Activated B cell treated with CpG ODN at 0.5 μM for 24 hours (primary cell): ENCODE measurements around the gene SERPINA9. TPM values are rescaled to one million over a fixed set of nuclear protein-coding genes. Genes with fewer than 3 reads are reported as not detected.

Source experiments
- ATAC-seq: fragments of 200-7000 bp; cut with Tn5 transposase; one replicate; pipeline ENCODE4 v1.10.0; 2021; ENCODE audit warnings: low read depth, mild to moderate bottlenecking, moderate library complexity
- CTCF ChIA-PET: fragments of 350-600 bp; sonication (Branson Sonifier 250); formaldehyde crosslinking; loops from one replicate; lab custom pipeline; 2021; ENCODE audit warnings: antibody characterized with exemption; lab: Charles Lee
- POLR2A ChIA-PET: fragments of 350-600 bp; sonication (Branson Sonifier 250); formaldehyde crosslinking; loops from one replicate; lab custom pipeline; 2021; ENCODE audit warnings: antibody characterized with exemption; lab: Charles Lee
- DNase-seq: peaks from one replicate; pipeline ENCODE4 v3.0.0; 2022
- H3K27ac Mint-ChIP-seq: one replicate; pipeline ENCODE4 v1.8.0; 2020; ENCODE audit warnings: mixed read lengths
- H3K27me3 Mint-ChIP-seq: one replicate; pipeline ENCODE4 v1.8.0; 2021; ENCODE audit warnings: mixed read lengths
- H3K36me3 Mint-ChIP-seq: one replicate; pipeline ENCODE4 v1.8.0; 2021; ENCODE audit warnings: low read depth, mixed read lengths
- H3K4me1 Mint-ChIP-seq: one replicate; pipeline ENCODE4 v1.8.0; 2021; ENCODE audit warnings: mixed read lengths
- H3K4me3 Mint-ChIP-seq: one replicate; pipeline ENCODE4 v1.8.0; 2020; ENCODE audit warnings: mild to moderate bottlenecking, mixed read lengths
- H3K9me3 Mint-ChIP-seq: one replicate; pipeline ENCODE4 v1.8.0; 2020; ENCODE audit warnings: mixed read lengths
- CTCF ChIP-seq: fragments of 200-600 bp; IDR thresholded peaks from one replicate; pipeline ENCODE4 v1.8.0; 2022; ENCODE audit warnings: antibody characterized with exemption, mild to moderate bottlenecking
- intact Hi-C: fragments of 100-400 bp; cut with micrococcal nuclease; formaldehyde crosslinking; loops from one replicate; pipeline ENCODE4 v1.15.1; 2024
- total RNA-seq: library from RNA; stranded (reverse); gene quantifications from 2 replicates; pipeline ENCODE4 v1.2.3, GENCODE V29; 2022

SERPINA9 gene
- total RNA-seq, 1 donor from 2014 or later = 0.40 TPM

DNA sequence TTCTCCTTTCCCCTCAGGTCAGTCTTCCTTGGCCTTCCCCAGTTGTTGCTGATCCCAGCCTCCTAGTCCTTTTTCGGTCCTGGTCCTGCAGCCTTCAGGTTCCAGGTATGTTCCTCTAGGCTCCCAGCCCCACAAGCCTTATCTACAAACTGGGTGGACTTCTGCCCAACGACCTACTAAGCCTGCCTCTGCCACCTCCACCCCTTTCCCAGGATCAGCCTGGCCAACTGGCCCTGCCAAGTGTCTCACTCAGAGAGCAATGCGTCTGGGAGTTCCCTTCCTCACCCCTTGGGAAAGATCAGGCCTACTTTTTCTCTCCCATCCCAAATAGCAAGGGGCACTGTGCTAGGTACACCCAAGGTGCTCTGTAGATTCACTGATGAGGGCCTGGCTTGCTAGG lies 33.4 kb upstream of the SERPINA9 start, which contains the start of gene SERPINA12:
Gene SERPINA12, minus strand, starts transcription at position 114 of the 400 bp plus-strand sequence. CDS start 11,072 bp downstream, outside the sequence.
- H3K27me3 Mint-ChIP-seq = peaks cover 10% of the 10 kb centered on the region
- no peaks in the 10 kb centered on the region for H3K4me1 Mint-ChIP-seq
- DNase-seq (no peak), ATAC-seq (no peak)
- H3K27ac Mint-ChIP-seq = no peak within 1 kb of the TSS
- H3K36me3 Mint-ChIP-seq = no peaks in the 10 kb centered on the region
- POLR2A ChIA-PET = no interaction called here
- H3K4me3 Mint-ChIP-seq = no peak within 1 kb of the TSS
- no peak for TF ChIP-seq CTCF
- intact Hi-C loops = no loop called here
- H3K9me3 Mint-ChIP-seq = no peaks in the 10 kb centered on the region
- CTCF ChIA-PET = no interaction called here

DNA sequence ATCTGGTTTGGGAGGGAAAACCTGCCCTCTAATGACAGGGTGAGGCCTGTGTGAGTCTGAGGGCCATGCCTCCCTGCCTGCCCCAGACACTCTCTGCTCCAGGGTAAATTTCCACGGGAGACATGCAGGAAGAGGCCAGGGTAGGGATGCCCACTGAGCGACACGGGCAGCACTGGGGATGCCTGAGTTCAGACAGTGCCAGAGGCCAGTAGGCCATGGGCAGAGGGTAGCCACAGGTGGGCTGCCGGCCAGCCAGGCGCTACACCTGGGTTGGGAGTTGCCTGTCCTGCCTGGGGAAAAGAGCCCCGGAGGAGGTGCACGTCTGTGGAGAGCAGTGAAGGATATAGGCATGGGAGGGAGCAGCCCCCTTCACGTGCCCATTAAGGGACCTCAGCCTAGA lies 29.6 kb upstream of the SERPINA9 start:
- POLR2A ChIA-PET = no interaction called here
- Mint-ChIP-seq H3K27ac (no peak overlapping the region), H3K9me3 (no peaks in the 10 kb centered on the region), H3K36me3 (no peaks in the 10 kb centered on the region), H3K4me3 (no peak overlapping the region), H3K4me1 (no peaks in the 10 kb centered on the region), H3K27me3 (peaks cover 10% of the 10 kb centered on the region)
- CTCF ChIA-PET = no interaction called here
- intact Hi-C loops = no loop called here
- ATAC-seq = no peak
- no peak for TF ChIP-seq CTCF
- DNase-seq = no peak

DNA sequence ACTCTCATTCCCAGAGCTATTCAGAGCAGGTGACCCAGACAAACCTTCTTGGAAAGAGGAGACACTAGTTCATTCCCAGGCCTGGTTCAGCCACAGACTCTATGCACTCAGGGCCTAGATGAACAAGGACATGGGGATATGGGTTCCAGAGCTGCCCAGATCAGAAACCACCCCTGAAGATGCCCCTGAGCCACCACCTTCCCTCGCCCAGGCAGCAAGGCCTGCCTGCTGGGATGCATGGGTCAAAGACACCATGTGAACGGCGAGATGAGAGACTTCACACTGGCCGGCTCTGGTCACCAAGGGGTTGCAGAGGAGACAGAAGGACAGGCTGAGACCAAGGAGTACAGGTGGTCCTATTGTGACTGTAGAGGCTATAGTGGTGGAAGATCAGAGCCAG lies 29.2 kb upstream of the SERPINA9 start:
- TF ChIP-seq CTCF = no peak
- ATAC-seq (no peak), DNase-seq (no peak)
- Mint-ChIP-seq H3K27ac (no peak overlapping the region), H3K9me3 (no peaks in the 10 kb centered on the region), H3K4me3 (no peak overlapping the region), H3K4me1 (no peaks in the 10 kb centered on the region), H3K36me3 (no peaks in the 10 kb centered on the region), H3K27me3 (peaks cover 10% of the 10 kb centered on the region)
- ChIA-PET POLR2A (no interaction called here), CTCF (no interaction called here)
- intact Hi-C loops = no loop called here

- POLR2A ChIA-PET = no interaction called here
- no peaks in the 10 kb centered on the region for H3K36me3 Mint-ChIP-seq
- DNase-seq (no peak), ATAC-seq (no peak)
- CTCF ChIA-PET = no interaction called here
- H3K4me1 Mint-ChIP-seq = no peaks in the 10 kb centered on the region
- TF ChIP-seq CTCF = no peak
- no peak overlapping the region for H3K27ac Mint-ChIP-seq
- H3K9me3 Mint-ChIP-seq = no peaks in the 10 kb centered on the region
- intact Hi-C loops = no loop called here
- peaks cover 10% of the 10 kb centered on the region for H3K27me3 Mint-ChIP-seq
- no peak overlapping the region for H3K4me3 Mint-ChIP-seq
Measured at GRCh38 chr14:94501588-94502516, 25.9 kb upstream of the SERPINA9 start.

DNA sequence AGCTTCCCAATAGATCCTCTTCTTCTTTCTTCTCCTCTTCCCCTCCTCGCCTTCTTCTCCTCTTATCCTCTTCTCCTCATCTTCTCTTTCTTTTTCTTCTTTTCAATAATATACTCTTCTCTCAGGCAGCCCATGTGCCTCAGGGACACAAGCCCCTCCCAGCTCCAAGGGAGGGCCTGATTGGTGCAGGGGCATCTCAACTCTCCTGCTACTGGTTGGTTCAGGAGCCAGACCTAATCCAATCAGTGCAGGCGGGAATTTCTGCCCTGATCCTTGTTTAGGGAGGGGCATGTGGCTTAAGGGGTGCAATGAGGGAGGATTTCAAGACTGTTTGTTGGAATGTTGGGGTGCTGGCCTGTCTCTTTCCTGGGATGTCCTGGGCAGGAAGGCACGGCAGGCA lies 24.3 kb upstream of the SERPINA9 start:
- Mint-ChIP-seq H3K9me3 (no peaks in the 10 kb centered on the region), H3K4me3 (no peak overlapping the region), H3K4me1 (no peaks in the 10 kb centered on the region), H3K27ac (no peak overlapping the region), H3K36me3 (no peaks in the 10 kb centered on the region), H3K27me3 (peaks cover 4% of the 10 kb centered on the region)
- CTCF ChIA-PET = no interaction called here
- TF ChIP-seq CTCF = no peak
- intact Hi-C loops = no loop called here
- ATAC-seq = no peak
- DNase-seq = no peak
- POLR2A ChIA-PET = no interaction called here
